NCI-H1436 (cell line): ENCODE data around the gene XRCC4.
"Not testable (repeated sequence)": the region's sequence is repeated elsewhere in the genome, so short reads cannot be mapped to it uniquely, and the experiment has no call there.

Source experiments
- DNase-seq: peaks from one replicate; lab custom pipeline; 2025; lab: John Stamatoyannopoulos, UW

XRCC4 gene

GRCh38 chr5:83353231-83353630, 275.9 kb downstream of the XRCC4 start:
- no peak for DNase-seq

- no peak for DNase-seq
Measured at GRCh38 chr5:83353774-83354173, 276.4 kb downstream of the XRCC4 start.

DNA sequence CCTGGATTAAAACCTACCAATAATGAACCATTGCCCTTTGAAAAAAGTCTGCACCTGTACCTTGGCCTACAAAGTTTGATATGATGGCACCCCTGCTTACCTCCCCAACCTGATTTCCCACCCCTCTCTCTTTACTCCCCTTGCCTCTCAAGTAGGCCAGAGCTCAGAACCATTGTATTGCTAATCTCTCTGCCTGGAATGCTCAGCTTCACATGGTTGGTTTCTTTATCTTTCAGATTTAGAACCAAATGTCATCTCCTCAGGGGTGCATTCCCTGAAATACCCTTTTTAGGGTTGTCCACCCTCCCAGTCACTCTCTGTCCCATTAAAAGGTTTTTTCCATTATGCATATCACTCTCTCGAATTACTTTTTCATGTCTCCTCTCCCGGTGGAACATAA, 277.6 kb downstream of the XRCC4 start:
- DNase-seq = no peak

DNA sequence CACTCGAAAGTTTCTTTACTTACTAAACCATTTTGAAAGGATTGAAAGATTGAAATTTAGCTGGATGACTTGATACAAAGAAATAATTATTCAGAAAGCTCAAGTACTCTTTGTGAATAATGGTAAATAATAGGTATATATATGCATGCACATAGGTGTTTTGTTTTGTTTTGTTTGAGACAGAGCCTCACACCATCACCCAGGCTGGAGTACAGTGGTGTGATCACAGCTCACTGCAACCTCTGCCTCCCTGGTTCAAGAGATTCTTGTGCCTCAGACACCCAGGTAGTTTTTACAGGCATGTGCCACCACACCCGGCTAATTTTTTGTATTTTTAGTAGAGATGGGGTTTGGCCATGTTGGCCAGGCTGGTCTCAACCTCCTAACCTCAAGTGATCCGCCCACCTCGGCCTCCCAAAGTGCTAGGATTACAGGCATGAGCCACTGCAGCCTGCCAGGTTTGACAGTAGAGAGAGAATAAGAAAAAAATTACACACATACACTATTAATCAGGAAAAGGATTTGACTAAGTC, 278.2 kb downstream of the XRCC4 start:
- not testable (repeated sequence) for DNase-seq

GRCh38 chr5:83357621-83358231, 280.4 kb downstream of the XRCC4 start:
- DNase-seq = no peak

DNA sequence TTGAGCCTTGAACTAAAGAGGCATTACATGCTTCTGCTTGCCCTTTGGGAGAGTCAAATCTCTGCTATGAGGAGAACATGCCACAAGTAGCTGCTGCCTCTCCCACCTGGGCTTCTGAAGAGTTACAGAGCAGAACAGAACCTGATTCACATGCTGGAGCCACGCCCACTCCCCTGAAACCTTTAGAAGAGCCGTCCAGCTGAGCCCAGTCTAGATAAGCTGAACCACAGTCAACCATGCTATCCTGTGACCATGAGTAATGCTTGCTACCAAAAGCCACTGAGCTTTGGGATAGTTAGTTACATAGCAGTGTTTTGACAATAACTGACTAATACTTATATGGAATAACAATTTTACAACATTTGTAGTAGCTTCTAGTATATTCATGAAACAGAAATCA, 283.2 kb downstream of the XRCC4 start:
- DNase-seq = no peak

GRCh38 chr5:83362526-83362925, 285.2 kb downstream of the XRCC4 start:
- DNase-seq = no peak

DNA sequence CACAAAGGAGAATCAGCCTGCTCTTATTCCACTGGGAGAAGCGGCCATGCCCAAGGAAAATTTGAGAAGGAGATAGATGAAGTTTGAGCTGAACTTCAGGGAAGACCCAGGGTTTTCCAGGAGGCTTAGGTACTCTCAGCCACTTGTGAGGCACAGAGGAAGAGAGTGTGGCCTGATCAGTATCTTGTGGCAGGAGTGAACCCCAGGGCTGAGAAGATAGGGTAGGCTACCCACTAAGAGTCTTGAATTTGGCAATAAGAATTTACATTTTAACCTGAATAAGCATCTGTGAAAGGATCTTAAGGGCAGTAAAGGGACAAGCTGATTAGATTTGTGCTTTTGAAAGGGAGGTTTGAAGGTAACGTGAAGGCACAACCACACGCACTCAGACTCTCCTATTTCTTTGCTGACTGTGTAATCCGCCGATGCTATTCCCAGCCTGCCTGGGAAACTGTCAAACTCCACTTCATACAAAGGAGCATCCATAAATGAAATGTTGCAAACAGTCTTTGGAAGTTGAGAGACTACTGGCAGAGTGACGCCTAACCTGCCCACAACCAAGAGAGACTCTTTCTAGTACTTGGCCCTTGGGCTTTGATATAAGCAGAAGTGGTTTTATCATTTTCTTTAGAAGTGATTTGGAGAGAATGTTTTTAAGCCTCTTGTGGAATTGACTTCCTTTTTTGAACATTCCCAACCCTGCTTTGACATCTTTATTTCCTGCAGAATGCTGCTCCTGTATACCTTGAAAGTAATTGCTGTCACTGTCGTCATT, 286.0 kb downstream of the XRCC4 start:
- DNase-seq = no peak

GRCh38 chr5:83363886-83364275, 286.5 kb downstream of the XRCC4 start:
- DNase-seq = no peak

DNA sequence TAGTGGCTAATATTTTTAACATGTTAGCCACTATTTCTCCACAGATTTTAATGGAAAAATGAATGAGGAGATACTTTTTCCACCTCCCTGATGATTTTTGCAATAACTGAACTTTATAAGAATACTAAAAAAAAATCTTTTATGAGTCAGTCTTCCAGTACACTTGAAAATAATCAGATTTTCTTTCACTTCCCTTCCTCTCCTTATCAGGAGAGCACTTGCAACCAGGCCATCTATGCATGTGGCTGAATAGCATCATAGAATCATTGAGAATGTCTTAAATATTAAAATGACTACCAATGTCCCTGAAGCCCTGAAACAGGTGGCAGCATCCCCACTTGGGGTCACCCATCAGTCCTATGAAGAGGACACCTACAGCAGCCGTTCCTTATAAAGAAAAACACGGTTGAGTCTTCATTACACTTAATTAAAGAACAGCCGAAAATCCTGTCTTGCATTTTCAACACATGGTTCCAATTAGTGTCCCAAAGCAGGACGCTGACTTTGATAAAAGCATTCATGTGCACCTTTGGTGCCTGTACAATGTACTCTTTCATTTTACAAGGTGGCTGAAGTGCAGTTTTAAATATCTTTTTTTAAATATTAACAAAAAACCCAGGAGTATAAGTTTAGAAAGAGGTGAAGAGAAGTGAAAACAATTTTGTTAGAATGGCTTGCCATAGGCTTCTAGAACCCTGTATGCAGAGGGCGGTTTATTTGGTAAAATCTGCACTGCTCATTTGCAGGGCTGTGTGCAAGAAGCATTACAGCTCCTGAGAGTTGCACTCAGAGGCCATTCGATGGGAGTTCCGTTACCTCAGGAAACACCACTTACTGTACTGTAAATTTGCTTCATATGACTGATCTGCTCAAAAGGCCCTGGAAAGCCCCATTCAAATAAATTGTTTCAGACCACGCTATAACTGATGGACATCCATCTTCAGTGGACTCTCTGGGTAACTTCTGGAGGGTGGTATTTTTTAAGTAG, 287.3 kb downstream of the XRCC4 start:
- DNase-seq = no peak

DNA sequence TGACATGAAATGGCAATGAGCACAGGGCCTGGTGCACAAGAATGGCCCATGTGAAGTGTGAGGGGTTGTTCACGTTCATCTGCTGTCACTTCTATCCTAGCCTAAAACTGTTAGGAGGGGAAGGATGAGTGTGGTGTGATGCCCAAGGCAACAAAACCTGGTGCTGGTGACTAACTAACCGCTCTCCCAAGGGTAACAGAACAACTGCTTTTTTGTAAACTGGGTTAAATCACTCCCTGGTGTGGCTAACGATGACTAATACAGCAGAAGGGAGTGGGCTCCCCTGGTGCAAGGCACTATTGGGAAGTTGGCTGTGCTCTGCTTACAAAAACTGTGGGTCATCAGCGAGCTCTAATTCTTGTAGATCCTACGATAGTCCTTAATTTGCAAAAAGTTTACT, 291.0 kb downstream of the XRCC4 start:
- no peak for DNase-seq

- DNase-seq = no peak
Measured at GRCh38 chr5:83368835-83369234, 291.5 kb downstream of the XRCC4 start.

DNA sequence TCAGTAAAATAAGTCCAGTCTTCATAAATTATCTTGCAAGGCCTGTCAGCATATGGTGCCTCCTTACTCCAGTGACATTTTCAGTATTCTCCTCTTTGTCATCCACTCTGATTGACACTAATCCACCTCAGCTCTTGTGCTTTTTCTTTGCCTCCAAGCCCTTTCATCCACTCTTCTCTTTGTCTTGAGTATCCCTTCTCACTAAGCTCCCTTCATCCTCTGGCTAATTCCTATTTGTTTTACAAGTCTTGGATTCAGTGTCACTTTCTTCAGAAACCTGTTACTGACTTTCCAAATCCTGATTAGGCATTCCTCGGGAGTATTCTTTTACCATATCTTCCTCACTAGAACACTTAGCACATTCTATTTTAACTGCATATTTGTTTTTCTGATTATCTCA, 293.6 kb downstream of the XRCC4 start:
- DNase-seq = no peak

GRCh38 chr5:83371726-83372125, 294.4 kb downstream of the XRCC4 start:
- no peak for DNase-seq

GRCh38 chr5:83374547-83374946, 297.2 kb downstream of the XRCC4 start:
- no peak for DNase-seq

DNA sequence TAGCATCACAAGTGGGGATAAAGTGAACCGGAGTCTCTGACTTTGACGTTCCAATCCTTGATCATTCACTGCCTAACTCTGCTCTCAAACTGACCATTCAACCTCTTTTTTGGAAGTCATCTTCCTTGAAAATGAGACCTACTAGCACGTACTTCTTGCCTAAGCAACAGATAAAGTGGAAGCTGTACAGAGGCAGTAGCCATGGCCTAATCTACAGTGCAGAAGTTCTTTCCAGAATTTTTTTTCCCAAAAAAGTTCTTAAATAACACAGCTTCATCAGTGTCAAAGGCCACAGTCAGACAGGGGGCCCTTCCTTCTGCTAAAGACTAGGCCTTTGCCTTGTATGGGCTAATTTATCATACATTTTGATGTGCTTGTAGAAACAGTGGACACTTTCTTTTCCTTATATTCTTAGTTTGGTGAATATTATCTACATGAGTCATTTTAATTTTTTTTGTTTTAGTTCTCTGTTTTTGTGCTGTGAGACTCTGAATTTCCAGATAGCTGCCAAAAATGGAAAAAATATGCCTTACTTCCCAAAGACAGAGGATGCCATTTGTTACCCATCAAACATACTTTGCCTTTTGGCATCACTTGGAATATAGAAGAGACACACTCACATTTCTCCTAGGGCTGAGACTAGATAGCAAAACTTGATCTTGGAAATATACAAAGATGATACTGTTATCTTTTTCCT, 297.9 kb downstream of the XRCC4 start:
- DNase-seq = no peak

DNA sequence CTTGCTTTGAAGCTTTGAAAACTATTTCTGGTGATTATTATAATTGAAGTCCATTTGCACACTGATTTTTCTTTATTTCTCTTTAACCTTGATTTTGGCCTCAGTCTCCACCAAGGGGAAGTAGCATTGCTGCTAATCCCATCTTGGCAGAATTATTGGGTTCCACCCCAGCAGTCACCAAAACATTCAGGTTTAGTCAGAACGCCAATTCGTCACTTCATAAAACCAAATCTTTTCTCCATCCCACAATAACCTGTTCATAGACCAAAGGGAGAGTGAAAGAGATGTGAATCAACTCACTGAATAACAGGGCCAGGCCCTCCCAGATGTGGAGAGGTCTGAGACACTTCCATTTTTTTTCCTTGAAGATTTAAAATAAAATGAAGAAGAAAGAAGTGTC, 299.1 kb downstream of the XRCC4 start:
- DNase-seq = no peak

DNA sequence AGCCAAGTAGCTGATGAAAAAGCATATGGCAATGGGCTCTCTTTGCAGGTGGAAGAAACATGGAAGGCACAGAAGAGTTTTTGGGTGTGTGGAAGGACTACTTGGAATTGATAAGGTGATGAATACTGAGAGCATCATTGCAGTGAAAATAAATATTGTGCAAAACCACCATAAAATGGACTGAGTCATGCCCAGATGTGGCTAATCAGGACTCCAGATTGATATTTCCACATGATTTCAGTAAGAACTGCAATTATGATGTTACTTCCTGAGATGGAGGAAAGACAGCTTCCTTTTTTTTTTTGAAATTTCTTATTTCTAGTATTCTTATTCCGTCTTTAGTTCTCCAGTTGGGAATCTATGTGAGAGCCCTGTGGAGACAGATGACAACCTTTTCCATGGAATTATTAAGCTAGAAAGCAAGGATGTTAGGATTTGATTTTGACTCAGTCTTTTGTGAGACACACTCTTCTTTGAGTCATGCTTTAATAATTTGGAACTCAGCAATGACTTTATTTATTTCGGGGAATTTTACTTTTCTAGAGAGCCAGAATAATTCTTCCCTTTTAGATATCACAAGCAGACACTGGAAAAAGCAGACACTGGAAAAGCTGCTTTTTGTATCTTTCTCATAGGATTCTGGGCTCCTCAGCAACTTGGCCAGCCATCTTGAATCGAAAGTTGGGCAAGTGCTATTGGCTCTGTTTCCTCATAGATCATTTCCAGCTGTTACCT, 300.0 kb downstream of the XRCC4 start:
- DNase-seq = no peak

DNA sequence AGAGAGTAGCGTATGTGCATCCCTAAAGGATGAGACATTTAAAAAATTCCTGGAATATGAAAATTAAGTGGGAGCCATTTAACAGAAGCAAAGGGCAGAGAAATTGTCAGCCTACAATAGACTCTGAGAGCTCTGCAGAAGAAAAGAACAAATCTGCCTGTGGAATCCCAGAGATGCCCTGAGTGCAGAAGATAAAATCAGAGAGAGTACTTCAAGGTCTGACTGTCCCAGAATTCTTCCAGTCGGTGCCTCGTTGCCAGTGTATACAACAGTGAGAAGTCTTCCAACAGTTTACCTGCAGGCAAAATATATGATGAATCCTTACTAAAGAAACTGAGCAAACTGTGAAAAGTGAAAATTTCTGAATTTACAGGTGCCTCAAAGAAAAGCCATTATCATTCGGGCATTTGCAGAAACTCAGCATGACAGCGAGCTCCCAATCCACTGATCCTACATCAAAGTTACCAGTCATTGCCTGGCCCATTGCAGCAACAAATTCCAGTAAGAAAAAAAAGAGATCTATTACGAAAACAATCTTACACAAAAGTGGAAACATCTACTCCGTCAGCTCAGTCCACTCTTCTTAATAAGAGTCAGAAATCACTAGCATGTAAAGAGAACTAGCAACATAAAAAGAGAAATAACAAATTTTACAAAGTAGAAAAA, 301.4 kb downstream of the XRCC4 start:
- no peak for DNase-seq

DNA sequence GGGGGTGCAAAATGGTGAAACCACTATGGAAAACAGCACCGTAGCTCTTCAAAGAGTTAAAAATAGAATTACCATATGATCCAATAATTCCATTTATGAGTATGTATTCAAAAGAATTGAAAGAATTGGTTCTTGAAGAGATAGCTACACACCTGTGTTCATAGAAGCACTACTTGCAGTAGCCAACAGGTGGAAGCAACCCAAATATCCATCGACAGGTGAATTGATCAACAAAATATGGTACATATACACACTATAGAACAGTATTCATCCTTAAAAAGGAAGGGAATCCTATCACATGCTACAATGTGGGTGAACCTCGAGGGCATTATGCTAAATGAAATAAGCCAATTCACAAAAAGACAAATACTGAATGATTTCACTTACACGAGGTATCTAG, 308.5 kb downstream of the XRCC4 start:
- no peak for DNase-seq

DNA sequence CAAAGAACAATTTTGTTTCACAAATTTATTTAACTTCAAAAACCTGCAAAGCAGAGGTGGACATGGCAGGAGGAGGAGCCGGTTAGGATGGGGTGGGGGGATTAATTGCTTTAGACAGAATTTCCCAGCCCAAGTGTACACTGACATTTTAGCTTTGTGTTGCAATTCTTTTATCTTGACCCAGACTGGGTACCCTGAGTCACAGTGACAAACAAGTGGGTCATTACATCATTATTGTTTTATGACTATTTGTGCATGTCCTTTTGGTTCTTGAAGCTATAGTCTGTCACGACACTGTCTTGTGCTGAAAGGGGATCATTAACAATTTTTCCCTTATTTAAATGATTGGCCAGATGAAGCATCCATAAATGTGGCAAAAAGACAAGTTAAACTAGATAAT, 309.7 kb downstream of the XRCC4 start:
- DNase-seq = no peak
